Lung (tissue), 12 donors: ENCODE results near the gene KRTAP4-1. TPM values are rescaled to one million over a fixed set of nuclear protein-coding genes. Genes with fewer than 3 reads are reported as not detected.

Experiments
- ATAC-seq: fragments of 200-7000 bp; cut with Tn5 transposase; one replicate; pipeline ENCODE4 v1.9.1; 2020; ENCODE audit warnings: moderate number of reproducible peaks; ENCODE audit not compliant: insufficient read depth, low FRiP score
- DNase-seq, 3 donors: peaks; one replicate each; pipeline ENCODE4 v3.0.0-alpha.2; 2013 to 2017
- H3K27ac ChIP-seq, 2 donors: one replicate each; pipeline ENCODE4 v1.5.1; 2013; ENCODE audit warnings: mild to moderate bottlenecking in 2 of 2, moderate library complexity in 2 of 2, control low read depth in 1 of 2, inconsistent platforms in 1 of 2, low read depth in 1 of 2, low read length in 1 of 2
- H3K27me3 ChIP-seq, 3 donors: one replicate each; pipeline ENCODE4 v1.5.1; 2013; ENCODE audit warnings: low read length in 2 of 3; ENCODE audit not compliant: control insufficient read depth in 3 of 3, insufficient read depth in 3 of 3
- H3K36me3 ChIP-seq, 4 donors: one replicate each; pipeline ENCODE4 v1.5.1; 2013; ENCODE audit warnings: low read length in 4 of 4, mild to moderate bottlenecking in 1 of 4, moderate library complexity in 1 of 4; ENCODE audit not compliant: control insufficient read depth in 4 of 4, insufficient read depth in 4 of 4
- H3K4me1 ChIP-seq, 5 donors: one replicate each; pipeline ENCODE4 v1.5.1; 2013; ENCODE audit warnings: low read length in 5 of 5, mild to moderate bottlenecking in 2 of 5, moderate library complexity in 1 of 5; ENCODE audit not compliant: control insufficient read depth in 5 of 5, insufficient read depth in 5 of 5
- H3K4me3 ChIP-seq: one replicate; pipeline ENCODE4 v1.5.1; 2013; ENCODE audit warnings: mild to moderate bottlenecking, control low read depth, moderate library complexity
- H3K9ac ChIP-seq, 2 donors: one replicate each; pipeline ENCODE4 v1.5.1; 2013; ENCODE audit warnings: low read length in 2 of 2, control low read depth in 1 of 2; ENCODE audit not compliant: insufficient read depth in 1 of 2
- H3K9me3 ChIP-seq, 4 donors: one replicate each; pipeline ENCODE4 v1.5.1; 2013; ENCODE audit warnings: low read length in 3 of 4, mild to moderate bottlenecking in 1 of 4, moderate library complexity in 1 of 4; ENCODE audit not compliant: control insufficient read depth in 4 of 4, insufficient read depth in 3 of 4
- CTCF ChIP-seq: IDR thresholded peaks from 2 replicates; pipeline ENCODE4 v1.5.1; 2012; ENCODE audit warnings: mild to moderate bottlenecking; ENCODE audit errors: control extremely low read depth, extremely low read depth
- WGBS, 2 donors: extraction: QIAGEN DNeasy Blood & Tissue Kit; methylation state at CpG; one replicate each; pipeline ENCODE4 v1.1.7; 2013; 5-methylcytosine and 5-hydroxymethylcytosine counted together
- polyA plus RNA-seq, 2 donors: library from polyadenylated mRNA; stranded (reverse); fragments of 200-250 nt; gene quantifications; one replicate each; pipeline ENCODE4 v1.2.1, GENCODE V29; 2013
- total RNA-seq, 2 donors: library from RNA; depleted of rRNA in 1 of 2; stranded (reverse); fragments of >200 nt in 1 of 2; gene quantifications; one replicate each; pipeline ENCODE4 v1.2.1, GENCODE V29; 2014 to 2021
- donor health status: control.
- donor health status: control.
- donor health status: Bipolar disorder and iron deficiency.
- donor health status: healthy.
- donor health status: DM: yes; HTN: yes; CAD: no.

Gene KRTAP4-1
- total and polyA plus RNA-seq, 4 donors: not detected

DNA sequence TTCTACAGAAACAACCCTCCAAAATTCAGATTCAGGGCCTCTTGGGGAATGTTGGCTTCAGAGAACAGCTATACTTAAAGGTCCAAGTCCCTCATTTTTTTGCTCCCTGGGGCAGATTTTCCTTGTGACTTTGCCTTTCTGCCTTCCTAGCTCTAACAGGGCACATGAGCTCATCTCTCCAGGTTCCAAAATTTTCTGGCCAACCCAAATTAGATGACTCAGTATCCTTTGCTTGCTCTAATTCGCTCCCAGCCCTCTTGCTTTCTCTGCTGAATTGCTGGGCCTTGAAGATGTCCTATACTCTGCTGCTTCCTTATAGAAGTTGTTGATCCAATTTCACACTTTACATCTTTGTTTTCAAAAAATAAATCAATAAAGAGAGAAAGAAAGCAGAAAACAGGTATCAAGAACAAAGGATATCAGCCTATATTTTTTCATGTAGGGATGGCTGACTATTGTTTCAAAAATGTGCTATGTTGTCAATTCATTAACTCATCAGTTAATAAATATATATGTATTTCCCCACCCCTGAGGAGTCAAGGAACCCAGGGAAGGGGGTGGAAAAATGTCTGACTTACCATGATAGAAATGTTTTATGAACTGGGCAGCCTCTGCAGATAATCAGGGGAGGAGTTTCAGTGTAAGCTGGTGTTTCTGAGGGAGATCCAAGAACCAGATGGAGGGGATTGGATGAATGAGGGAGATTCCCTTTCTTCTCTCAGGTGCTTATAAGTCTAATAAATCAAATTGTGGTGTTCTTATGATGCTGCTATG is 5.7 kb downstream of the KRTAP4-1 start:
- 91 to 97% methylated on average over 1 of the region's 1 CpG for WGBS, 2 donors
- Histone ChIP-seq H3K9me3 (peaks cover 0 to 3% (median 0%) of the 10 kb centered on the region in 4 donors), H3K27me3 (no peaks in the 10 kb centered on the region), H3K27ac (no peak overlapping the region), H3K36me3 (no peaks in the 10 kb centered on the region), H3K4me1 (no peaks in the 10 kb centered on the region), H3K4me3 (no peak overlapping the region), H3K9ac (no peak overlapping the region)
- no peak for TF ChIP-seq CTCF
- ATAC-seq: no peak
- DNase-seq: no peak

DNA sequence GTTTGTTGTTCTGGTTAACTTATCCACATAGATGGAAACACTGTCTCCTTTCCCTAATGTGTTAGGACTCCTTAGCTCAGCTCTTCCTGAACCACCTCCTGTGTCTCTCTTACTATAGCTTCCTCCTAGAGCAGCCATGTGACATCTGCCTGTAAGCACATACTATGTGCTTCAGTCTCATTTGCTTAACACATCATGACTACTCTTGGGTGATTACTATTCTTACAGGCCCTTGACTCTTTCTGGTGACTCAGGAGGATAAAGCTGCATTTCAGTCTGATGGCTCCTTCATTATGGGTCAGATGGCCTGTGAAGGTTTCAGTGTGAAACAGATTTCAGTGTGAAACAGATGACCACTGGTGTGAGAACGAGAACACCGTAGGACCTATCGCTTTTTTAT is 6.4 kb downstream of the KRTAP4-1 start:
- no peak for TF ChIP-seq CTCF
- ATAC-seq: no peak
- peaks cover 0 to 3% (median 0%) of the 10 kb centered on the region in 4 donors for H3K9me3 ChIP-seq
- no peak overlapping the region for H3K4me3 ChIP-seq
- no peaks in the 10 kb centered on the region for H3K4me1 ChIP-seq
- no peaks in the 10 kb centered on the region for H3K36me3 ChIP-seq
- H3K27ac ChIP-seq: no peak overlapping the region
- WGBS, 2 donors: 93 to 96% methylated on average over 3 of the region's 3 CpGs
- no peaks in the 10 kb centered on the region for H3K27me3 ChIP-seq
- no peak for DNase-seq
- H3K9ac ChIP-seq: no peak overlapping the region

DNA sequence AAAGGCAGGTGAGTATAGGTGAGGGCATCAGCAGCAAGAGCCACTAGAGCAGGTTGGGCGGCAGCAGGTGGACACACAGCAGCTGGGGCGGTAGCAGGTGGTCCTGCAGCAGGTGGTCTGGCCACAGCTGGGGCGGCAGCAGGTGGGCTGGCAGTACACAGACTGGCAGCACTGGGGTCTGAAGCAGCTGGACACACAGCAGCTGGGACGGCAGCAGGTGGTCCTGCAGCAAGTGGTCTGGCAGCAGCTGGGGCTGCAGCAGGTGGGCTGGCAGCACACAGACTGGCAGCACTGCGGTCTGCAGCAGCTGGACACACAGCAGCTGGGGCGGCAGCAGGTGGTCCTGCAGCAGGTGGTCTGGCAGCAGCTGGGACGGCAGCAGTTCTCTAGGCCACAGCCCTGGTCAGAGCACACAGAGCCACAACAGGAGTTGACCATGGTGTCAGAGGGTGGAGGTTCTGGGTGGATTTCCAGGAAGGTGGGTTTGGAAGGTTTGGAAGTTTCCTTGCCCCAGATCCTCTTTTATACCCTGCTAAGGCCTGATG is 6.9 kb downstream of the KRTAP4-1 start, which contains the start of gene KRTAP4-2:
Gene KRTAP4-2, minus strand, starts transcription at position 495 of the 545 bp plus-strand sequence. Its CDS starts 57 bp downstream, at position 438.
- no peak within 1 kb of the TSS for H3K27ac ChIP-seq
- no peaks in the 10 kb centered on the region for H3K4me1 ChIP-seq

More for the DNA sequence above, 6.9 kb downstream of the KRTAP4-1 start, which contains the start of gene KRTAP4-2:
- H3K36me3 ChIP-seq: no peaks in the 10 kb centered on the region
- no peak within 1 kb of the TSS for H3K9ac ChIP-seq
- no peak within 1 kb of the TSS for H3K4me3 ChIP-seq
- WGBS, 2 donors: 93% methylated on average over 7 of the region's 7 CpGs
- no peaks in the 10 kb centered on the region for H3K27me3 ChIP-seq
- no peak for DNase-seq
- peaks cover 0 to 3% (median 0%) of the 10 kb centered on the region in 4 donors for H3K9me3 ChIP-seq
- ATAC-seq: no peak
- TF ChIP-seq CTCF: no peak
